ENCODE results near the gene ALCAM. TPM values are rescaled to one million over a fixed set of nuclear protein-coding genes. Genes with fewer than 3 reads are reported as not detected.

ALCAM gene
- total and polyA plus RNA-seq, 2 donors (not counting 3 experiments of a cell fraction or from before 2014, with no cell fraction given) = 46.3 to 118 TPM

DNA sequence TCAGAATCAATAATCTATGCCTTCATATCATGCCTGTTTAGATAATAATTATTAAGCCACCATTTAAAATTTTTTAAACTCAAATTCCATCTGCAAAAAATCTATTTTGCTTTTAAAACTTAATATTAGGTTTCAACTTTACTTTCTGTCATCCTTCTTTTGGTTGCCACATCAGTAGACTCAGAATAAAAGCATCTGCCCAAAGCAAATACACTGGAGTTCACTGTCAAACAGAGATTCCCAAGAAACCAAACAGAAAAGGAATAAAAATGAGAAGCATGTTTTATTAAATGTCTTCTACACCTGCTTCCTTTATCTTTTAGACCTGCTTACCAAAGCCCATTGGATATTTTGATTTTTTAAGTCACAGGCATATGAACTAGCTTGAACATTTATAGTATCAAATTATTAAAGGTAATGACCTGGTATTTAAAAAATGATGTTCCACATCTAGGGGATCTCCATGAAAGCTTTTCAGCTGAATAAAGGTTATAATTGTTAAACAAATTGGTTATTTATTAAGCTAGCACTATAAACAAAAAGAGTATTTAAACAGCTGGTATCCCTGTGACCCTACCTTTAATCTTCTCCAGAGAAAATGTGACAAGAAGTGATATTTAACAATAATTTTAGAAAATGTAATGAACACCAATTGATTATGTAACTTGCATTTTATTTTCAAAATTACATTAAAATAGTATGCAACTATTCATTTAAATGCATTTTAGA, 62.5 kb downstream of the ALCAM start:
- Histone ChIP-seq H3K9ac (replicated peaks; ENCODE audit: extremely low read depth, insufficient read depth, low read length) (no peak overlapping the region), H3K79me2 (ENCODE audit: control insufficient read depth, insufficient read depth, low read length) (peaks cover 13% of the 10 kb centered on the region), H3K4me1 (ENCODE audit: control insufficient read depth, extremely low read depth, insufficient read depth, low read length) (no peaks in the 10 kb centered on the region), H3K36me3 (ENCODE audit: control insufficient read depth in 2 of 2, extremely low read depth in 1 of 2, insufficient read depth in 2 of 2, low read length in 2 of 2) (no peaks in the 10 kb centered on the region), H4K20me1 (replicated peaks; ENCODE audit: control insufficient read depth, extremely low read depth, insufficient read depth, low read length) (no peaks in the 10 kb centered on the region), H3K27me3 (ENCODE audit: control insufficient read depth in 2 of 2, insufficient read depth in 2 of 2, low read length in 2 of 2) (no peaks in the 10 kb centered on the region), H3K9me1 (replicated peaks; ENCODE audit: control insufficient read depth, extremely low read depth, insufficient read depth, low read length) (no peaks in the 10 kb centered on the region), H3K27ac (ENCODE audit: insufficient read depth, low read depth, low read length) (no peak overlapping the region), H2AFZ (ENCODE audit: low read depth, low read length) (no peak overlapping the region), H3K4me3 (replicated peaks in 1 of 3; ENCODE audit: insufficient read depth in 1 of 3, low read depth in 1 of 3, low read length in 3 of 3) (no peak overlapping the region), H3K9me3 (replicated peaks; ENCODE audit: control insufficient read depth, insufficient read depth, low read length) (no peaks in the 10 kb centered on the region), H3K4me2 (ENCODE audit: insufficient read depth, low read length) (no peak overlapping the region)
- intact Hi-C loops (cut with micrococcal nuclease) = no loop called here
- TF ChIP-seq FOS (IDR thresholded peaks at IDR 0.05; ENCODE audit: borderline replicate concordance, insufficient read depth, low read length) = no peak
- TF ChIP-seq, protein P1, sequence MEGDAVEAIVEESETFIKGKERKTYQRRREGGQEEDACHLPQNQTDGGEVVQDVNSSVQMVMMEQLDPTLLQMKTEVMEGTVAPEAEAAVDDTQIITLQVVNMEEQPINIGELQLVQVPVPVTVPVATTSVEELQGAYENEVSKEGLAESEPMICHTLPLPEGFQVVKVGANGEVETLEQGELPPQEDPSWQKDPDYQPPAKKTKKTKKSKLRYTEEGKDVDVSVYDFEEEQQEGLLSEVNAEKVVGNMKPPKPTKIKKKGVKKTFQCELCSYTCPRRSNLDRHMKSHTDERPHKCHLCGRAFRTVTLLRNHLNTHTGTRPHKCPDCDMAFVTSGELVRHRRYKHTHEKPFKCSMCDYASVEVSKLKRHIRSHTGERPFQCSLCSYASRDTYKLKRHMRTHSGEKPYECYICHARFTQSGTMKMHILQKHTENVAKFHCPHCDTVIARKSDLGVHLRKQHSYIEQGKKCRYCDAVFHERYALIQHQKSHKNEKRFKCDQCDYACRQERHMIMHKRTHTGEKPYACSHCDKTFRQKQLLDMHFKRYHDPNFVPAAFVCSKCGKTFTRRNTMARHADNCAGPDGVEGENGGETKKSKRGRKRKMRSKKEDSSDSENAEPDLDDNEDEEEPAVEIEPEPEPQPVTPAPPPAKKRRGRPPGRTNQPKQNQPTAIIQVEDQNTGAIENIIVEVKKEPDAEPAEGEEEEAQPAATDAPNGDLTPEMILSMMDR (IDR thresholded peaks at IDR 0.05; ENCODE audit: extremely low read depth in 1 of 2, insufficient read depth in 1 of 2, low read depth in 1 of 2, low read length in 2 of 2) = no peak
- POLR2A ChIA-PET = no interaction called here
- CTCF ChIA-PET = interaction anchor here (1.1 kb wide), 1 partner anchor 19 kb away, joined by 3 read pairs; no protein-coding TSS in a partner anchor
- no peak for FAIRE-seq
- BruUV-seq (replicated peaks) = no TSS peak
- no peak for DNase-seq (ENCODE audit: low read depth, low spot score)
- dilution Hi-C loops (cut with MboI; ENCODE audit: extremely low pct_ligation_motif_present, low sequenced_read_pairs) = no loop called here

DNA sequence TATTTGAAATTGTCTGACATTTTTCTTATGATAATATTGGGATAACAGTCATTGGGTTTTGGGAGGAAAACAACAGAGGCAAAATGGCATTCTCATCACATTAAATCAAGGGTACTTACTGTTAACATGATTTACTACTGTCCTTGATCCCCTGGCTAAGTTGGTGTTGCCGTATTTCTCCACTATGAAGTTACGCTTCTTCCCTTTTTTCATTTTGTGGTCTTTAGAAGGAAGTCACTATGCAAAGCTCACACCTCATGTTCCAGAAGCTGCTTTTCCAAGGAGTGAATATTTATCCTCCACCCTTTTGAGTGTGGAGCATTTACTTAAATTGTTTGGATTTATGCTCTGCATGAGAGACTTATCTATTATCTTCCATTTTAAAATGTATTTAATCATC, 63.7 kb downstream of the ALCAM start:
- POLR2A ChIA-PET = no interaction called here
- peaks cover 6% of the 10 kb centered on the region for H3K79me2 ChIP-seq (ENCODE audit: control insufficient read depth, insufficient read depth, low read length)

More for the DNA sequence above, 63.7 kb downstream of the ALCAM start:
- no peak for DNase-seq (ENCODE audit: low read depth, low spot score)
- Histone ChIP-seq H3K27me3 (ENCODE audit: control insufficient read depth in 2 of 2, insufficient read depth in 2 of 2, low read length in 2 of 2) (no peaks in the 10 kb centered on the region), H3K4me3 (replicated peaks in 1 of 3; ENCODE audit: insufficient read depth in 1 of 3, low read depth in 1 of 3, low read length in 3 of 3) (no peak overlapping the region), H3K4me1 (ENCODE audit: control insufficient read depth, extremely low read depth, insufficient read depth, low read length) (no peaks in the 10 kb centered on the region), H3K9ac (replicated peaks; ENCODE audit: extremely low read depth, insufficient read depth, low read length) (no peak overlapping the region), H4K20me1 (replicated peaks; ENCODE audit: control insufficient read depth, extremely low read depth, insufficient read depth, low read length) (no peaks in the 10 kb centered on the region), H3K9me1 (replicated peaks; ENCODE audit: control insufficient read depth, extremely low read depth, insufficient read depth, low read length) (no peaks in the 10 kb centered on the region), H2AFZ (ENCODE audit: low read depth, low read length) (no peak overlapping the region), H3K36me3 (ENCODE audit: control insufficient read depth in 2 of 2, extremely low read depth in 1 of 2, insufficient read depth in 2 of 2, low read length in 2 of 2) (no peaks in the 10 kb centered on the region), H3K27ac (ENCODE audit: insufficient read depth, low read depth, low read length) (no peak overlapping the region), H3K4me2 (ENCODE audit: insufficient read depth, low read length) (no peak overlapping the region), H3K9me3 (replicated peaks; ENCODE audit: control insufficient read depth, insufficient read depth, low read length) (no peaks in the 10 kb centered on the region)
- BruUV-seq (replicated peaks) = no TSS peak
- TF ChIP-seq POLR2AphosphoS5 (IDR thresholded peaks at IDR 0.05; ENCODE audit: insufficient read depth, low read depth, low read length) (no peak), GATA2 (IDR thresholded peaks at IDR 0.05; ENCODE audit: insufficient read depth, insufficient read length, low read depth, low read length) (no peak), EZH2 (IDR thresholded peaks at IDR 0.05; ENCODE audit: borderline replicate concordance, low read depth, low read length, severe bottlenecking) (no peak), MYC (IDR thresholded peaks at IDR 0.05; ENCODE audit: low read depth, low read length) (no peak), POLR2A (IDR thresholded peaks at IDR 0.05; ENCODE audit: low read depth, low read length) (no peak), JUN (IDR thresholded peaks at IDR 0.05; ENCODE audit: borderline replicate concordance, insufficient read depth, insufficient read length, low read depth) (no peak), FOS (IDR thresholded peaks at IDR 0.05; ENCODE audit: borderline replicate concordance, insufficient read depth, low read length) (no peak)
- TF ChIP-seq, protein P1 (IDR thresholded peaks at IDR 0.05; ENCODE audit: extremely low read depth in 1 of 2, insufficient read depth in 1 of 2, low read depth in 1 of 2, low read length in 2 of 2) = no peak
- TF ChIP-seq, protein P2, sequence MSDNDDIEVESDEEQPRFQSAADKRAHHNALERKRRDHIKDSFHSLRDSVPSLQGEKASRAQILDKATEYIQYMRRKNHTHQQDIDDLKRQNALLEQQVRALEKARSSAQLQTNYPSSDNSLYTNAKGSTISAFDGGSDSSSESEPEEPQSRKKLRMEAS (IDR thresholded peaks at IDR 0.05; ENCODE audit: insufficient read depth, insufficient read length) = no peak
- CTCF ChIA-PET = no interaction called here
- dilution Hi-C loops (cut with MboI; ENCODE audit: extremely low pct_ligation_motif_present, low sequenced_read_pairs) = no loop called here
- intact Hi-C loops (cut with micrococcal nuclease) = no loop called here
- FAIRE-seq = no peak
